HuH-7 (cell line): ENCODE data around the gene SLX4IP.
"Not testable (repeated sequence)": the region's sequence is repeated elsewhere in the genome, so short reads cannot be mapped to it uniquely, and the experiment has no call there.

ENCODE experiments used
- DNase-seq: peaks from one replicate; pipeline ENCODE4 v3.0.0; 2011; ENCODE audit warnings: low spot score

Gene SLX4IP

DNA sequence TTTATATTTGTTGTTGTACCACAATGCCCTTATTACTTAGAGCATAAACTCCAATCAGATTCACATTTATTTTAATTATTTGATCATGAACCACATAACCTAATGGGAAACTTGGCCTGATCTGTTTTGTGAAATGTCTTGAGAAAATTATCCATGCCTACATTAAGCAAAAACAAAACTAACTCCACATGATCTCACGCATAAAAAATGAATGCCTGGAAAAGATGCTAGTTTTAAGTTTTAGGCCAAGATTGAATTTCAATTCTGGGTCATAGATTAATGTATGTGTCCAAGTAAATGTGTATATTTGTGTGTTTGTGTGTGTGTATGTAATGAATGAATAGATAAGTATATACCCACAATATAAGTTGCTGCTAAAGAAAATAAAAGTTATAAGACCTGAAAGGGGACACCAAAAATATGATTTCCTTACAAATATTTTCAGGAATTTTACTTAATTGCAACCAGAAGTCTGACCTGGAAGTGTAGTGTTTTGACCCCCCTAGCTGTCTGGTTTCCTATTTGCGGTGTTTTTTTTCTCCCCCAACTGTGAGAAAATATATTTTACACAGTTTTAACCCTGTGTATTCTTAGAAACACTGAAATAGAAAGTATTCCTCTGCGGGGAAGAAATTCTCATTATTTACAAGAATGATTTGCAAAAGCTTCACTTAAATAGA, 141.4 kb downstream of the SLX4IP start:
- no peak for DNase-seq

DNA sequence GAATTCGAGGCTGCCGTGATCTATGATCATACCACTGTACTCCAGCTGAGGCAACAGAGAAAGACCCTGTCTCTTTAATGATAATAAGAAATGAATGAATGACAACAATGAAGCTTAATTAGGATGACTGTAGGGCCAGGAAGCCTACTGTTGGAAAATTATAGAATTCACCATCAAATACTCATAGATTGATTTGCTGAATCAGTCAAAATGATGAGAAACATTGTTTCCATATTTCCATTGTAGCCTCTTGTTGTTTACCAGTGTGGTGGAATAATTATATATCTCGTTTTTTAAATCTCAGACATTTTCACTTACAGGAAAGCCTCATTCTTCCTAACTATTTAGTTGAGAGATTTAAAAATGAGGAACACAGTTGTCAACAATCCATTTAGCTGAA, 142.5 kb downstream of the SLX4IP start:
- no peak for DNase-seq

DNA sequence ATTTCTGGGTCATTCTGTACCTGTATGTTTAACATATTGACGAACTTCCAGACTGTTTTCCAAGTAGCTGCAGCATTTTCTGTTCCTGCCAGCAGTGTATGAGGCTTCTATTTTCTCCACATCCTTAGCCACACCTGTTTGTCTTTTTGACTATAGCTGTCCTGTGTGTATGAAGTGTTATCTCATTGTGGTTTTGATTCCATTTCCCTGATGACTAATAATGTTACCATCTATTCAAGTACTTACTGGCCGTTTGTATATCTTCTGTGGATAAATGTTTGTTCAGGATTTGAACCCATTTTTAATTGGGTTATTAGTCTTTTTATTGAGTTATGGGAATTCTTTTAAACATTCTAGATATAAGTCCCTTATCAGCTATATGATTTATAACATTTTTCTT, 143.5 kb downstream of the SLX4IP start:
- DNase-seq = no peak

DNA sequence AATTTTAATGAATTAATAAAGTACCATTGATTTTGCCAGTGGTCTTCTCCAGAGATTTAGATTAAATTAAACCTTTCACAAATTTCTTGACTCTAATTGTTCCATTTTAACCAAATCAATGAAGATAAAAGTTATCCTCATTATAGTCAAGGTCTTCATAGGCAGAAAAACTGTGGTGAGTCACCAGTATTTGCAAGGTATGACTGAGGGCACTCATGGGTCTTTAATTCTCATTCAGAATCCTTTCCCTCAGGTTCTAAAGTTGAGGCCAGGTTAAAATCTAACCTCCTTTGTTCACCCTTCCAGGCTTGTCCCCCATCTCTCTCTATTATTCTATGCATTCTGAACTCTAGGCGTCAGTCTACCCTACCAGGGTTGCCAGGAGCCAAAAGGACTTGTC, 144.8 kb downstream of the SLX4IP start:
- no peak for DNase-seq

DNA sequence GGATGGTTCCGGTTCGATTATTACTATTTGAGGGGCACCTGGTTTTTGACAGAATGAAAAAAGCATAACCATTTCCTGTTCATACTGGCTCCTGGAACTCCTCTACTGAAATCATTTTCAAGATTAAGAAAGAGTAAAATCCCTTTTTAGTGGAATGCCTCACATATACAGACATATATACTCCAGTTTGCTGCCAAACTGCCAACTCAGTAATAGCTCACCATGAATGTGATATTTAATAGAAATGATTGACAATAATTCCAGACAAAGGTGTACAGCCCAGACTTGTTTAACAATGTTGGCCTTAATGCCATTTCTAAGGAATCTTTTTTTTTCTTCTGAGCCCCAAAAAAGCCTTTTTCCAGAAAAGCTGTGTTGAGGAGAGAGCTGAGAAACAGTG, 145.6 kb downstream of the SLX4IP start:
- DNase-seq = no peak

DNA sequence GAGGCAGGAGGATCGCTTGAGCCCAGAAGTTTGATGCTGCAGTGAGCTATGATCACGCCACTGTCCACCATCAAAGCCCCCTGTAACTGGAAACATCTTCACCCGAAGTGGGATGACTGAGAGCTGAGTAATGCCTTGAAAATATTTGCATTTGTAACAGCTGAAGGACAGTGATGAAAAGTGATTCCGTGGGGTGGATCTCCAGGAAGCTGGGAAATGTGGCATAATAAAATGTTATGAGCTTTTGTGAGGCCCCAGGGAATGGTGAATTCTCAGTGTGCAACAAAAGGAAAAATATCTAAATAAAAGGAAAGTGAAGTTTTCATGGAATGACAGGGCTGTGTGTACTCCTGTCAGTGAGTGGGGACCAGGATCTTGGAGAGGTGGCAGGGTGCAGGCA, 146.7 kb downstream of the SLX4IP start:
- DNase-seq = no peak

DNA sequence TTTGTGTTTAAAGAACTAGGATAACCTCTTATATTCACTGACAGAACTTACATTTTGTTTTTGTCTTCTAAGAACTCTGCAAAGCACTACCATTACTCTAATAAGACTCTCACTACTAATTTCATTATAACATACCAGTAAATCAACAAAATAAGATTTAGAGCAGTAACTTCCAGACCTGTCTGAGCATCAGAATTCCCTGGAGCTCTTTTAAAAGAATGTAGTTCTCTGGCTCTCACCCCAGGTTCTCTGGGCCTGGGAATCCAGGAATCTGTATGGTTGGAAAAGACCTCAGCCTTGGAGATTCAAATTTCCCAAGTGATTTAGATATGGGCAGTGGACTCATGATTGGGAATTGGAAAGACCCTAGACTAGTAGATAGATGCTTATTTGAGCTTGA, 149.3 kb downstream of the SLX4IP start:
- no peak for DNase-seq

DNA sequence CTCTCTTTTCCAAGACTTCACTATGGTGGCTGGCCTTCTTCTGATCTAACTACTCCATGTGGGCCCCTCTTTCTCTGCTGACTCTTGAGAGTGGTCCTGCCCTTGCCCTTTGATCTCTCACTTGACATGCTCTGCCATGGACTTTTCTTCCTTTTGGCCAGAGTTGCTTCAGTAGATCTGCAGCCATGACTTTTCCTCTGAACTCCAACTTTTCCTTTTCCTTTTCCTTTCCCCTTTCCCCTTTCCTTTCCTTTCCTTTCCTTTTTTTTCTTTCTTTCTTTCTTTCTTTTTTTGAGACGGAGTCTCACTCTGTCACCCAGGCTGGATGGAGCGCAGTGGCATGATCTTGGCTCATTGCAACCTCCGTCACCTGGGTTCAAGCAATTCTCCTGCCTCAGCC, 150.2 kb downstream of the SLX4IP start:
- DNase-seq = no peak

DNA sequence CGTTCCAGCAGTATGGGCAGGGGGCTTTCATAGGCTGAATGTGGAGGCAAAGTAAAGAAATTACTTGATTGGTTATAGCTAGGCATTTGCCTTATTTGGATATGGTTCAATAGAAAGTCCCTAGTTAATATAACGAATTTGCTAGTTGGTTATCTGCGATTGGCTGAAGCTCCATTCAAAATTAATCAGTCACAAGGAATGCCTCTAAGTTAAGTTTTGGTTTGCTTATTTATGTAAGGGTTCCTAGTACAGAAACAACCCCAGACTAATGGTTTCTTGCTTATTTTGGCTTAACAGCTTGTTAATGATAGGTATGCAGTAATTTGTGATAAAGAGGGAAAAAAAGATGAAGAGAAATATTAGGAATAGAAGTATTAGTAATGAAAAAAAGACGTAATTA, 151.2 kb downstream of the SLX4IP start:
- no peak for DNase-seq

DNA sequence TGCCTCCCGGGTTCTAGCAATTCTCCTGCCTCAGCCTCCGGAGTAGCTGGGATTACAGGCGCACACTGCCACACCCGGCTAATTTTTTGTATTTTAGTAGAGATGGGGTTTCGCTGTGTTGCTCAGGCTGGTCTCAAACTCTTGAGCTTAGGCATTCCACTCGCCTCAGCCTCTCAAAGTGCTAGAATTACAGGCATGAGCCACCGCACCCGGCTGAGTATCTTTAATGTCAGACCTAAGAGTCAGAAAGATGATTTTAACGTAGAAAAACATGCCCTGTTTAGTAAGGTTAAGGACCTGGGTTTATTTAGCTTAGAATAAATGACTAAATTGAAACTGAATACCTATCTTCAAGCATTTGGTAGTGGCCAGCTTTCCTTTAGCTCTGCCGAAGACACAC, 155.3 kb downstream of the SLX4IP start:
- not testable (repeated sequence) for DNase-seq

DNA sequence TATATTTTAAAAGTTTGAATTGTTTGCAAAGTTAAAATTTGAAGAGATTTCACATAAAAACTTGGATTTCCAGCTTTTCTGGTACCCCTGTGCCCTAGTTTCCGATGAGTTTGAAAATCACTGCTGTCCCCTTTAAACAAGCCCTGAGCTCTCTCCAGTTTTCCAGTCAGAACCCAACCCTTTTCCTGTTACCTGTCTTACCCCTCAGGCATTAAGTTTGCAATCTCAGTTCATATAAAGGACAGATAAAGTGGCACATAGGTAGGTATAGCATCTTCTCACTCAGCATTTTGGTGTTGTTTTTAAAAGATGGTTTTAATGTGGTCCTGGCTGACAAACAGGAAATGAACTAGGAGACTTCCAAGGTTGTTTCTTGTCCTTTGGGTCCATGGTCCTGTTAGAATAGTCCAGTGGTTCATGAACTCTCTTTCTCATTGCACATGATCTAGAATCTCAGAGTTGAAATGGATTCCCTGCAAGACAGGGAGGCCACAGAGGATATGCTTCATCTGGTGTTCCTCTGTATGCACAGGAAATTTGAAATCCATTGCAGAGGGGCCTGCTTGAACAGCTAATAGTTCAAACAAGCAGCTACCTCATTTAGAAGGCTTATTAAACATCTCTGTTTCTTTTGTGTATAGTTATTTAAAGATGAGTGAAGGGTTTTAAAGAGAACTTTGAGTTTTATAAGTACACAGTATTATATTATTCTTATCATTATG, 156.0 kb downstream of the SLX4IP start:
- no peak for DNase-seq

DNA sequence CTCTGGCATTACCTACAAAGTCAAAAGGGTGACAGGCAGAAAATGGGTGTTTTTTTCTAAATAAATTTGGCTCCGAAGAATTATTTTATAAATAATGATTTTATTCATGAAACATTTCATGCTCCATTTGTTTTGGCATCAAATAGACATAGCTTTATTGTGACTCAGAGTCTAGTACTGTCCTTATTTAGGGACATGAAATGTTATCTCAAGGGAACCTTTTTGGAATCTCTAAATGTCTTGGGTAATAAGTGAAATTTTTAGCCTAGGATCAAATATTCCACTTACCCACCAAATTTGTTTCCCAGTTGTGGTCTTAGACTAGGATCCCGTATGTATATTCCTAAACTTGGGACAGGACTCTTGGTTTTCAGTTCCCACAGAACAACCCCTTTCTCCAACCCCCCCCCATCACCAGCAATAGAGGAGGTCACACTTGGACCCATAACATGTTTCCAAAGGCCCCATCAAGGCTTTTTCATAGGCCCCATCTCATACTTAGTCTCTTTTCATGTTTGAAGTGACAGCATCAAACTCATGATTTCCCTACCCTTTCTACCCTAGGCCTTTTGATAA, 156.9 kb downstream of the SLX4IP start:
- DNase-seq = no peak

DNA sequence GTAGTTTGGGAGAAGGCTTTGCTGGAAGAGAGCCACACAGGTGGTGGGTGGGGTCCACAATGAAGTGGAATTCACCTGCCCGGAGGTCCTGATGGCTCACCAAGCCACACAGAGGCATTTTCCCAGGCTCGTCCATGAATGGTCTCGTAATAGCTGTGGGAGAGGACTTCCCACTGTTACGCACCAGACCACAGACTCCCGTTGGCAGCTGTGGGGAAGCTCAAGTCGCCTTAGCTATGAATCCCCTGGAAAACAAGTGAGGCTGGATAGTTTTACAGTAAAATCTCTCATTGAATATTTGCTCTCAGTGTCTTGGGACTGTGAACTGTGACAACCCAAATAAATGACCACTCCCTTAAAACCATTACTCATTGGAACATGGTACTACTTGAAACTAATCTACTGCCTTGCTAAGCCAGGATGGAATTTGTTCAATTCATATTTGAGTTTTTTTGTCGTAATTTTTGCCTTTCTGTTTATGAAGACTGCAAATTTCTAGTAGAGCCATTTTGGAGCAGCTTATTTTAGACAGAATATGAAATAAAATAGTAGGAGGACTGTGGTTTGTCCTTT, 159.3 kb downstream of the SLX4IP start:
- DNase-seq = no peak

DNA sequence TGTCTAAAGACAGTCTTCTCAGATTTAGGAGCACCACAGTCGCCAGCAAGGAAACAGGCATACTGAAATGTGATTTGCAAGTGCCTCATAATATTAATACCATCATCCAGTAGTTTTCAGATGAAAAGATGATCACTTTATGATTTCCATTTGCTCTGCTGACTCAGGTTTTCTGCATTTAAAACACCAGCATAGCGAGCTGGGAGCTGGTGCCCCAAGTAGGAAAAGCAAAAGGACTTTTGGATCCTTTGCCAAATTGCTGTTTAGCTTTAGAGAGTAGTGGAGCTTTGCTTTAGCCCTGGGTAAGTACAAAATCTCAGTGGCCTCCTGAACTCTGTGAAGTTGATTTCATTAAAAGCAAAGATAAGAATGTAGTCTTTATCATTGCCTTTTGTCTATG, 160.2 kb downstream of the SLX4IP start:
- no peak for DNase-seq

DNA sequence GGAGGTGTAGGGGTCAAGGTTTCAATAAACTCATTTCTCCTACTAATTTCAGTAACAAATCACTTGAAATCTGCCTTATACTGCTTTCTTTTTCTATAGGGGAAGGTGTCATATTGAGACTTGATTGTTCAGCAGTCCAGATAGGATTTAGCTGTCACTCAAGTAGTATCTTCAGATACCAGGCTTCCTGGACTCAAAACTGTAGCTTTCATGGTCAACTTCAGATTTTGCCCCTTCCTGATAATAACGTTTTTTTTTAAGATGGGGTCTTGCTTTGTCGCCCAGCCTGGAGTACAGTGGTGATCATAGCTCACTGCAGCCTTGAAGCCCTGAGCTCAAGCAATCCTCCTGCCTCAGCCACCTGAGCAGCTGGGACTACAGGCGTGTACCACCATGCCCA, 160.9 kb downstream of the SLX4IP start:
- no peak for DNase-seq

DNA sequence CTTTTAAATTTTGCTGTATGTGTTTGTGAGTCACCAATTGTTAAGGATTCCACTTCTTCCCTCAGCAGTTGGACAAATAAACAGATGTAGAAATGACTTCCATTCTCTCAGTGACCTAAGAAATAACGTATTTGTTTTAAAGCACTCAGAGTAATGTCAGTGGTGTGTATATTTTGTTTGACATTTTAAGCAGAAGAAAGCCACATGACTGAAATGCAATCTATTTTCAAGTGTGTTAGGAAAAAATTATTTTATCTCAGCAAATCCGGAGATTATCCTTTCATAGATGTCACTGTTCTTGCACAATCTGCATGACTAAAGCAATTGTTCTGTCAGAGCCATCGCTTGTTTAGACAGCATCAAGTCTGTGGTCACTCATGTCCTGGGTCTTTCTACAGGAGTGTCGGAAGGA, 161.6 kb downstream of the SLX4IP start:
- no peak for DNase-seq

DNA sequence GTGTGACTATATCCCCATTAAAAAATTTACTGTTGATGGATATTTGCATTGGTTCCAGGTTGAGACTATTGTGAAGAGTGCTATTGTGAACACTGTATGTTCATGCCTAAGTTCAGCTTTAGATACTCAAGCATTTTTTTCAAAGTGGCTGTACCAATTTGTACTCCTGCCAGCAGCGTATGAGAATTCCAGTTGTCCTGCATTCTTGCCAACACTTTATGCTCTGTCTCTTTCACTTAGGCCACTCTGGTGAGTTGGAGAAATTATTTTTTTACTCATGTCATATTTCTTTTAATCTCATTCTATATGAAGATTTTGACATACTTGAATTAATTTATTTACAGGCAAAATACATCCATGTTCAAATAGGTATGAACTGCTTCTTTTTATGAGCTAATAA, 162.5 kb downstream of the SLX4IP start:
- no peak for DNase-seq

DNA sequence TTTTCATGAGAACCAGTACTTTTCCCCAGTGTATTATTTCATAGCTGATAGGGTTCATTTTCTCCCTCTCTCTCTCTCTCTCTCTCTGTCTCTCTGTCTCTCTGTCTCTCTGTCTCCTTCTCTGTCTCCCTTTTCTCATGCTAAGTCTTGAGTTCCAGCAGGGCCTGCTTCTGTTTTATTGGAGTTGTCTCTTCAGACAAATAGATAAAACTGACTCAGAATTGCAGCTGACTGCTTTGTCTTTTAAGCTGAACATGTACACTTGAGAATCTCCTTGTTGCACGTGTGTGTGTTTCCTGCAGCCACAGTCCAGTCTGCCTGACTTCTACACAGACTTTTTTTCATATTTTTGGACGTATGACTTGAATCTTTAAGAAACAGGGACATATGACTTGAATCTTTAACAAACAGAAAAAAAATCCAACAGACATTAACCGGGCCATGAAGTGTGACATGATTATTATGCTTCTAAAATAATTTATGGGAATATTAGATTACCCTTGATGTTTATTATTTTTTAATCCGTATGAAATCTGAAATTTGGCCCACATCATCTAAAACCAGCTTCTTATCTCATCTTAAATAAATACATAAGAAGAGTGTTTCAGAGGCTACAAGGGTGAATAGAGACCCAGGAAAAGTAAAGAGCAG, 167.2 kb downstream of the SLX4IP start:
- DNase-seq = no peak

DNA sequence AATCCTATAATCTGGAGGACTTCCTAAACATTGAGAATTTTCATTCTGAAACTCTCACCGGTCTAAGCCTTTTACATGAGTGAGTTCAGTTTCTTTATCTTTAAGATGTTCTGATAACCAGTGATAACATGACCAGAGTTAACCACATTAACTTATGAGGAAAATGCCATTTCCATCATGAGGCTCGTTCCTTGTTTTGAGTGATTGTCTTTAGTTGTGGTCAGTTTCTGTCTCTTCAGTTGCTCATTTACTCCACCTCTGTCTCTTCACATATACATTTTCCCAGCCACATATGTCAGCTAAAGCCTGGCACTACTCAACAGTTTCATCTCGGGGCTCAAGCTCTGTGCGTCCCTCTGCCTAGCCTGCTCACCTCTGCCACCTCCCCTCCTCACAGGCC, 168.3 kb downstream of the SLX4IP start:
- no peak for DNase-seq

DNA sequence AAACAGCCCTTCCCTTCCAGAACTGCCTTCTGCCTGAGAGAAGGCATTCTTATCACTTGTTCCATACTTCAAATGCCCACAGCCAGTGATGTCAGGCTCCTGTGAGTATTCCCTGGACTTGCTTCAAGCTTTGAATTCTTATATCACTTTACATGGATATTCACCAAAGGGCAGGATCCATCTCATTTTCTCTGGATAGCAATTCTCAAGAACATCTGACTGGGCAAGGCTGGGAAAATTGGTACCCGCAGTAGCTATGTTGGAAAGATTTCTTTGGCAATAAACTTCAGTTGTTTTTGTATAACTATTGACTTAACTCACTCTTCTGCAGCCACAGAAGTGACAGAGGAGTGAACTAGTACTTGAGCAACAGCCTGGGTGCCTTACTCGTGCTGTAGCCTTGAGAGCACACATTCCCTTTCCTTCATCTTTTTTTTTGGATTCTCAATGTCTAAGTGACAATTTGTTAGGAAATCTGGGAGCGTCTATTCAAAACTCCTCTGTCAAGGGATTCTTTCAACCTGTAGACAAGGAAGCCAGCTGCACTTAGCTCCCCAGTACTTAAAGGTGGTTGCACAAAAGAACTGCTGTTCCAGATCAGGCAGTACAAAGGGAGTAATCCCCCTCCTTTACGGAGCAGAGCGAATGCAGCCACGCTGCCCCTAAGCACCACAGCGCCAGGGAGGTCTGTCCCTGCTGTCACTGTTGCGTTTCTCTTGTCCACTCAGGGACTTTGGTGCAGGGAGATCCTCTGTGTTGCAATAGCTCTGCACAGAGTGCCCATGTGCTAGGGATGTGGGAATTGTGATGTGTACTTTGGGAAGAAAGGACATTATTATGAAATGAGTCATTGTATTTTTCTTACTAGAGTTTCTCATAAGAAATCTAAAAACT, 169.1 kb downstream of the SLX4IP start:
- DNase-seq = peak; percentile 75

DNA sequence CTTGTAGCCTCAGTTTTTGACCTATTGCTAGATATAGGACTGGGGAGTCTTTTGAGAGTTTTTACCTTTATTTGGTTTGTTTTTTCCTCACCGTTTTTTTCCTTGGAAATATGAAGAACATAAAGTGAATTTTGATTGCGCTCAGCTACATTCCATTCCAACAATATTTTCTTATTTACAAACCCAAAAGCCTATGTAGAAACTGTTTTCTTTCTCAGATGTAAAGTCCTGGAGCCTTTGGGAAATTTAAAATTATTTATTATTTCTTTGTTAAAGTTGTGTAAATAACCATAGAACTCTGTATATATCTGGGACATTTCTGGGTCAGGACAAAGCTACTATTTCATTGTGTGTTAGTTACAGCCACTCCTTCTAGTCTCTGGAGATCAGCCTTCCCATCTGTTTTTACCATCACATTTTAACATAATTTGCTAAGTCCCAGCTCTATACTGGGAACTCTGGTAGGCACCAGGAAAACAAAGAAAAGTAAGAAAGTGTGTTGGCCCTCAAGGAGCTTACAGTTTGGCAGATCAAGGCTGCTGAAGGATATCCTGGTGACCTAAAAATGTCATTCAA, 169.8 kb downstream of the SLX4IP start:
- no peak for DNase-seq
